Stimulated activated CD8-positive, alpha-beta memory T cell treated with anti-CD3 and anti-CD28 coated beads, Interleukin-15, amount 100 ng/mL, for 1 hour (primary cell): ENCODE results near the gene GRWD1.
"Not testable (repeated sequence)": the region's sequence is repeated elsewhere in the genome, so short reads cannot be mapped to it uniquely, and the experiment has no call there.

Experiments used
- DNase-seq: peaks from one replicate; pipeline ENCODE4 v3.0.0-alpha.2; 2020; ENCODE audit warnings: low read depth

GRWD1 gene

DNA sequence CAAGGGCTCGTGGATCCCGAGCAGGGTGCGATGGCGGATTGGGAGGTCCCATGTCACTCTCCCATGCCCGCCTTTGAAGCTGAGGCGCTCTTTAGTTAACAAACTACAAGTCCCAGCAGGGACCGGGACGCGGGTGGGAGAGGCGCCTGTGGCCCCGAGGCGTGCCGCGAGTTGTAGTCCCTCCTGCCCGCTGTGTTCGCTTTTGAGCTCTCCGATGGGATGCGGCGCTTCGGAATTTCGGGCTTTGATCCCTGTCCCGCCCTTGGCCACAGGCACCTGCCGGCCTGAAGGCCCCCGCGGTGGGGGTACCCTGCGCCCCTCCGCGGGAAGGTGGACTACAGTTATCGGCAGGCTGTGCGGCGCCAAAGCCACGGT lies 34.4 kb downstream of the GRWD1 start:
- DNase-seq, result peak; percentile 15

DNA sequence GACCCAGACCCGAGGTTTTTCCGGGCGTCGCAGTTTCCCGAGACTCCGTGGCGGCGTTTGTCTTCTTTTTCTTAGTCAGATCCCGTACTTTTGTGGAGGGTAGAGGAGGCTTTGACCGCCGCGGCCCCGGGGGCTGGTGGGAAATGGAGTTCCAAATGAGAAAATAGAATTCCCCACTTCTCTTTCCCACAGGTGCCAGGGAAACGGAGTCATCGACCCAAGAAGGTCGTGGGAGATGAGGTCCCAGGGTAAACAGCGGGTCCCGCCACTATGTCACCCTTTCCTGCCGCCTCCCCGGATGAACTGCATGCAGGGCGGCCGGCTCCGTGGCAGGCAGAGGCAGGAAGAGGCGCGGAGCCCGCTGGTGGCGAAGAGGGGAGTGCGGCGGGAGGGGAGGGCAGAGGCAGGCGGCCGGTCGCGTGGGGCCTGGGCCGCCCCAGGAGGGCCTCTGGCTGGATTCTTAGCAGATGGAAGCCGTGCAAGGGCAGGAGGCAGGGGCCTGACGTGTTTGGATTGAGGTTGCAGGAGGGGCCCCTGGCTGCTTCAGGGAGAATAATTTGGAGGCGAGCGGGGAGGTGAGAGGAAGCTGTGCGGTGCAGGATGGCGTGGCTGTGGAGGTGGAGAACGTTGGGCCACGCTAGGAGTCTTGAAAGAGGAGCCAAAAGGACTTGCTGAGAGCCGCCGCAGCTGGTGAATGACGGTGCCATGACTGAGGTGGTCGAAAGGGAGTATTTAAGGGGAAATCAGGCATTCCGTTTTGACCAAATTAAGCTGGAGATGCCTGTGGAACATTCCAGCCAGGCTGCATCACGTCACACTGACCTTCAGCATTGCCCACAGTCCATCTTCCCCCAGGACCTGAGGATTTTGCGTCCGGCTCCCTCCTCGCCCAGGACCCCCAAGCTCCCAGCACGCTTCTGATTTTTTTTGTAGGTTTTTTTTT lies 35.0 kb downstream of the GRWD1 start:
- no peak for DNase-seq

DNA sequence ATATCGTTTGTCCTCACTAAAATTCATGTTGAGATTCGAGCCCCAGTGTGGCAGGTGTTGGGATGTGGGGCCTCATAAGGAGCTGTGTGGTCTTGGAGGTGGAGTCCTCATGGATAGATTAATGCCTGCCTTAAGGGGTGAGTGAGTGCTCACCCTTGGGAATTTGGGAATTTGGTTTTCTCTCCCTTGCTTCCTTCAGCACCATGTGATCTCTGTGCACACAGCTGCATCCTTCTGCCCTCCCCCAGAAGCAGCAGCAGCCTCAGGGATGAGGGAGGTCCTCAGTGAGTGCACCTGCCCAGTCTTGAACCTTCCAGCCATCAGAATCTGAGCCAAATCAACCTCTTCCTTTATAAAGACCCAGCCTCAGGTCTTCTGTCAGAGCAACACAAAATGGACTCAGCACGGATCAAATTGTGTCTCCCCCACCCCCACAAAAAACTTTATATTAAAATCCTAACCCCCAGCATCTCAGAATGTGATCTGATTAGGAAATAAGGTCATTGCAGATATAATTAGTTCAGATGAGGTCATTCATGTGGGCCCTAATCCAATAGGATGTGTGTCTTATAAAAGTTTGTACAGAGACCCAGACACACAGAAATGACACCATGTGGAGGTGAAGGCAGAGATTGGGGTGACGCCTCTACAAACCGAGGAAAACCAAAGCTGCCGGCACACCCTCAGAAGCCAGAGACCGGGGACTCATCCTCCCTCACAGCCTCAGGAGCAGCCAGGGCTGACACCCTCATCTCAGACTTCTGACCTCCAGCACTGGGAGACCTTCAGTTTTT lies 36.3 kb downstream of the GRWD1 start:
- DNase-seq, result no peak

DNA sequence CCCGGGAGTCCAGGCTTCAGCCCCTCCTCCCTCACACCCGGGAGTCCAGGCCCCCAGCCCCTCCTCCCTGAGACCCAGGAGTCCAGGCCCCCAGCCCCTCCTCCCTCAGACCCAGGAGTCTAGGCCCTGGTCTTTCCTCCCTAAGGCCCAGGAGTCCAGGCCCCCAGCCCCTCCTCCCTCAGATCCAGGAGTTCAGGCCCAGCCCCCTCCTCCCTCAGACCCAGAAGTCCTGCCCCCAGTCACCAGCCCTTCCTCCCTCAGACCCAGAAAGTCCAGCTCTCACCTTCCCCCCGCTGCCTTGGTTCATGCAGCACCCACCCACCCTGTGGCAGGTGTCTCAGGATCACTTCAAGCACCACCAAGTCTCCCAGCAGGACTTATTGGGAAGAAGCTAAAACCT lies 37.5 kb downstream of the GRWD1 start:
- no peak for DNase-seq

DNA sequence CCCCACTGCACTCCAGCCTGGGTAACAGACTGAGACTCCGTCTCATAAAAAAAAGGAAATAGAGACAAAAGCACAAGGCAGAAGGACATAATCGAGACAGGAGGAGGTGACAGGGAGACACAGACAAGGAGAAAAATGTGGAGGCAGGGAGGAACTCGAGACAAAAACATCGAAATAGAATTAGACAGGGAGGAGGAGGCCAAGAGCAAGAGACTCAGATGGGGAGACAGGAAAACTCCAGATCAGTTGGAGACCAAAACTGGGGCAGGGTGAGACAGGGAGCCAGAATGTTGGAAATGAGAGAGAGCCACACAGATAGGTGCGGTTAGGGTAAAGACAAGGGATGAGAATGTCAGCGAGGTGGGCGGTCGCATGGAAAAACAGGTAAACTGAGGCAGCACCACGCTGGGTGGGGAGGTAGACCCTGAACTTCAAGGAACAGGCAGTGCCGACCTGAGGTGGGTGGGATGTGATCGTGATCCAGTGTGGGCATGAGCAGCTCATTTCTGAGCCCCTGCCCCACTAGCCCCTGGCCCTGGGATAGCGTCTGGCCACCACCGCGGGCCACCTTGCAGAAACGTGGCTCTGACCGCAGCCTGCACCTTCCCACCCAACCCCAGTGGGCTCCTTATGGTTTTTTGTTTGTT lies 38.6 kb downstream of the GRWD1 start:
- no peak for DNase-seq

DNA sequence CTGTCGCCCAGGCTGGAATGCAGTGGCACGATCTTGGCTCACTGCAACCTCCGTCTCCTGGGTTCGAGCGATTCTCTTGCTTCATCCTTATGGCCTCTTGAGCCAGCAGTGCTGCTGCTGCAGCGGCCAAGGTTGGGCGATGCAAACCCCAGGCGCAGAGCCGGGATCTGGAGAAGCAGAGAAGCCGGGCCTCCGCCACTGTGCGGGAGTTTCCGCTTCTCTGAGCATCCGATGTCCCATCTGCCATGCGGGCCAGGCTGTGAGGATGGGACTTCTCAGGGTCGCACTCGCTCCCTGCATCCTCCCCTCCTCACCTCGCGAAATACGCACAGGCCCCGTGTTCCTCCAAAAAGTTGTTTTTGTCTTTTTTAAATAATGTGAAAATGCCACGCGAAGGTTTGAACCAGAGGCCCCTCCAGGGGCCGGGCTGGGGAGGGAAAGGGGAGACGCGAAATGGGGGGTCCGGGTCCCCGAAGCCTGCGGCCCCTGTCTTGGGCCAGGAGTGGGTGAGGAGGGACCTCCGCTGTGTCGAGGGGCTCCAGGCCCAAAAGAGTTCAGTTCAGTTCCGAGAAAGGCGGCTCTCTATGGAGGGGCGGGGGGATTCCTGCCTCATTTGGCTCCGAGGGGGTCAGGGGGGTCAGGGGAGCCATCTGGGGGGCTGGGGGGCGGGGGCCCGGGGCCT lies 39.3 kb downstream of the GRWD1 start:
- DNase-seq, result no peak

DNA sequence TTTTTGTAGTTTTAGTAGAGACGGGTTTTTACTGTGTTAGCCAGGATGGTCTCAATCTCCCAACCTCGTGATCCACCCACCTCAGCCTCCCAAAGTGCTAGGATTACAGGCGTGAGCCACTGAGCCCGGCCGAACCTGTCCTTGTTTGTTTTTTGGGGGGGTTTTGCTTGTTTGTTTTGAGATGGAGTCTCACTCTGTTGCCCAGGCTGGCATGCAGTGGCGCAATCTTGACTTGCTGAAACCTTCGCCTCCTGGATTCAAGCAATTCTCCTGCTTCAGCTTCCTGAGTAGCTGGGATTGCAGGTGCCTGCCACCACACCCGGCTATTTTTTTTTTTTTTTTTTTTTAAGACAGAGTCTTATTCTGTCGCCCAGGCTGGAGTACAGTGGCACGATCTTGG lies 40.9 kb downstream of the GRWD1 start:
- not testable (repeated sequence) for DNase-seq

DNA sequence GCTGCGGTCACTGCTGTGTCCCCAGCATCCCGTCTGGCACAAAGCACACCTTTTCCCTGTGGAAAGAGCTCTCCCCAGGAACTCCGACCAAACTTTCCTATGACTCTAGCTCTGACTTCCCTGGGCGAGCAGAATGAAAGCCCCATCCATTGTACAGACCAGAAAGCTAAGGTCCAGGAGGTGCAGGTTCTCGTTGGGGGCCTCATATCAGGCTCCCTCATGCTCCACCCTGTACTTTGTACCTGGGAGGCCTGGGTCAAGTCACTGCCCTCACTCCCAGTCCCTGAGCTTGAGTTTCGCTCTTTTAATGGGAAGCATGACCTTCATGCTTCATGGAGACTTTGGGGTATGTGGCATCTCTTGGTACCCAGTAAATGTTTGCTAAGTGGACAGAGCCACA lies 41.8 kb downstream of the GRWD1 start:
- no peak for DNase-seq

DNA sequence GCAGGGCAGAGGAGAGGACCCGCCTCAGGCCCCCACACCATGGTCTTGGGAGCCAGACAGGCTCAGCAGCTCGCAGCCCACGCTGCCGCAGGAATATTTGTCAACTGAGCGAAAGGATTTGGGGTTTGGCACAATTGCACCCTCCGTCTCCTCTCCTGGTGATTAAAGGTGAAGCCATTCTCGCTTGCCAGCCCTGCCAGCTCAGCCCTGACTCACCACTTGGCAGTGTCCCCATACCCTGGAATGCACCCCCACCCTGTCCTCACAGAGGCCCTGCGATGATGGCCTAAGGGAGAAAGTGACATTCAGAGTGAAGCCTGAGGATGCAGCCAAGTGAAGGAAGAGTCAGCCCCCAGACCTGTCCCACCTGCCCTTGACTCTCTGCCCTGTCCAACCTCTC lies 42.2 kb downstream of the GRWD1 start:
- no peak for DNase-seq

DNA sequence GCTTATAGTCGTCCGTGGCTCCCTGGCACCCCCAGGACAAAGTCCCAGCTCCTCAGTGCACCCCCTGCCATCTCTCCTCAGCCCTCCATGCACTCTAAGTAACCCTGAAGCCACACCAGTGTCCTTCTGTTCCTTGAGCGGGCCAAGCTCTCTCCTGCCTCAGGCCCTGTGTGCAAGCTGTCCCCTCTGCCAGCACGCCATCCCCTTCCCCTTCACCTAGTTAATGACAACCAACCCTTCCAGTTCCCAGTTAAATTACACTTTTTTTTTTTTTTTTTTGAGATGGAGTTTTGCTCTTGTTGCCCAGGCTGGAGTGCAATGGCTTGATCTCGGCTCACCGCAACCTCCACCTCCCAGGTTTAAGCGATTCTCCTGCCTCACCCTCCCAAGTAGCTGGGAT lies 42.7 kb downstream of the GRWD1 start:
- not testable (repeated sequence) for DNase-seq

DNA sequence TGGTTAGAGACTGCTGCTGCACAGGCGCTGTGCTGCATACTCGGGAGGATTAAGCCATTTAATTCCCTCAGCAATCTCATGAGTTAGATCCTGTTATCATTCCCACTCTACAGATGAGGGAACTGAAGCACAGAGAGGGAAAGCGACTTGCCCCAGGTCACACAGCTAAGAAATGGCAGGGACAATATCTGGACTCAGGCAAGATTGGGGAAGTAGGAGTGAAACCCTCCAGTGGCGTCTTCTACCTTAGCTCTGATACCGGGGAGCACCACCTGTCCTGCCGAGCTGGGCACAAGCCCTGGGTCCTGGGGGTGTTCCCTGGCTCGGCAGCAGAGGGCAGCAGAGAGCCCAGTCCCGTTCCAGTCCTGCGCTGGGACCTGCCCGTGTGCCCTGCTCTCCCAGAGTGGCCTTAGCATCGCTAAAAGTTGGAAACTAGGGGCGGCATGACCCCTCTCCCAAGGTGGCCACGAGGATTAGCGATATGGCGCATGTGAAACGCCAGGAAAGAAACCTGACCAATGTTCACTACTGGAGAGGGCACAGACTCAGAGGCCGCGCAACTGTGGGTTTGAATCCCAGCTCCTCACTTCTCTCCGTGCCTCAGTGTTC lies 43.9 kb downstream of the GRWD1 start:
- DNase-seq, result peak; percentile 60

DNA sequence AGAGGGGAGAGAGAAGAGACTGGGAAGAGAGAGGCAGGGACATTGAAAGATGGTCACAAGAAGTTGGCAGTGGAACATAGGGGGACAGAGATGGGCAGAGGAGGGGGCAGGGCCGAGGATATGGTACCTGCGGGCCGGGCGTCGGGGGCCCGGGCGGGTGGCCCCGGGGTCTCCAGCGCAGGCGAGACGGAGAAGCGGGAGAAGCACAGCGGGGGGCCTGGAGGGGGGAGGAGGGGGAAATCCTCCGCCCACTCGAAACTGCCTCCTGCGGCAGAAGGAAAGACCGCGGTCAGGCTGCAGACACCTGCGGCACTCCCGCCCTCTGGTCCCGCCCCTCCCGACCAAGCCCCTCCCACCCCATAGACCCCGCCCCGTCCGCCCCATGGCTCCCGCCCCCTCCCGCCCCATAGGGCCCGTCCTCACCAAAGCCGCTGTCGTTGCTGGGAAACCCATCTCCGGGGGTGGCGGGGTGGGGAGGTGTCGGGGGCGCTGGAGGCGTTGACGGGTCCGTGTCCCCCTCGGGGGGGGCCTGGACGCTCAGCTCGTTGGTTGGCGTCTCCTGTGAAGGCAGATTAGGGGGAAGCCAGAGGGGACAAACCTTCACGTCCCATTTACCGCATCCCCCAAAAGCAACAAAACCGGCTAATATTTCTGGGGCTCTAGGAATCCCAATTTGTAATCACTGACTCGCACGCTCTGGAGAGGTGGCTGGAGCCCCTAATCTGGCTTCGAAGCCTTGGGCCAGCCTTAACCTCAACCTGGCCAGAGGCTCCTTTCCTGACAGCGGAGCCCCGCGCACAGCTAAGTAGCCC lies 45.4 kb downstream of the GRWD1 start:
- DNase-seq, result no peak

DNA sequence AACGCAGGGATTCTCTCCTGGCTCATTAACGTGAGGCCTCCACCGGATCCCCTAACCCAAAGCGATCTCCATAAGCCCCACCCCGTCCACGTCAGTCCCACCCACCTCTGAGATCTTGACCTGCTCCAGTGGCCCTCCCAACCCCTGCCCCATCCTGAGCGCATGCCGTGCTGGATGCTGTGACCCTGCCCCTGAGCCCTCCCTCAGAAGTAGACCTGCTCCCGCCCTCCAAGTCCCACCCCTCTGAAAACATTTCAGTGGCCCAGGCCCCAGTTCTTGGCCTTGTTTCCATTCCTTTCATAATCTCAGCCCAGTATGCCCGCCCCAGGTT lies 46.0 kb downstream of the GRWD1 start:
- no peak for DNase-seq

DNA sequence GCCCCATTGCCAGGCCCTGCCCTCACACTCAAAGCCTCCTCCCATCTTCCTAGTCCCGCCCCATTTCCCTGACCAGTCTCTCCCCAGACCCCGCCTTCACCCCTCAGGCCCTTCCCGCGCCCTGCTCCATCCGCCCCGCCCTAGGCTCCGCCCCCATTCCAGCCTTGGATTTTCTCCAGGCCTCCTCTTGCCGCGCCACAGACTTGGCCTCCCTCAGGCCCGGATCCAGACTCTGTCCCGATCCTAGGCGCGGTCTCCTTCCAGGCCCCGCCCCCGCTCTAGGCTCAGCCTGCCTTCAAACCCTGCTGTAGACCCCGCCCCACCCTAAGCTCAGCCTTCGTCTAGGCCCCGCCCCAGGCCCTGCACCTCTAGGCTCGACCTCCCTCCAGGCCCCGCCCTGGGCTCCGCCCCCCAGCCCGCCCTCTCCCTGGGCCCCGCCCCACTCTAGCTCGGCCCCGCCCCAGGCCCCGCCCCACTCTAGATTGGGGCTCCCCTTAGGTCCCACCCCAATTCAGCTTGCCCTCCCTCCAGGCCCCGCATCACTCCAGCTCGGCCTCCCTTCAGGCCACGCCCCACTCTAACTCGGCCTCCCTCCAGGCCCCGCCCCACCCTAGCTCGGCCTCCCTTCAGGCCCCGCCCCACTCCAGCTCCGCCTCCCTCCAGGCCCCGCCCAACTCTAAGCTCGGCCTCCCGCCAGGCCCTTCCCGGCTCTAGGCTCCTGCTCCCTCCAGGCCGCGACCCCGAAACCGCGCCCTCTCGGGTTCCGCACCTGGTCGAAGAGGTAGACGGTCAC lies 47.3 kb downstream of the GRWD1 start:
- DNase-seq, result peak; percentile 60

DNA sequence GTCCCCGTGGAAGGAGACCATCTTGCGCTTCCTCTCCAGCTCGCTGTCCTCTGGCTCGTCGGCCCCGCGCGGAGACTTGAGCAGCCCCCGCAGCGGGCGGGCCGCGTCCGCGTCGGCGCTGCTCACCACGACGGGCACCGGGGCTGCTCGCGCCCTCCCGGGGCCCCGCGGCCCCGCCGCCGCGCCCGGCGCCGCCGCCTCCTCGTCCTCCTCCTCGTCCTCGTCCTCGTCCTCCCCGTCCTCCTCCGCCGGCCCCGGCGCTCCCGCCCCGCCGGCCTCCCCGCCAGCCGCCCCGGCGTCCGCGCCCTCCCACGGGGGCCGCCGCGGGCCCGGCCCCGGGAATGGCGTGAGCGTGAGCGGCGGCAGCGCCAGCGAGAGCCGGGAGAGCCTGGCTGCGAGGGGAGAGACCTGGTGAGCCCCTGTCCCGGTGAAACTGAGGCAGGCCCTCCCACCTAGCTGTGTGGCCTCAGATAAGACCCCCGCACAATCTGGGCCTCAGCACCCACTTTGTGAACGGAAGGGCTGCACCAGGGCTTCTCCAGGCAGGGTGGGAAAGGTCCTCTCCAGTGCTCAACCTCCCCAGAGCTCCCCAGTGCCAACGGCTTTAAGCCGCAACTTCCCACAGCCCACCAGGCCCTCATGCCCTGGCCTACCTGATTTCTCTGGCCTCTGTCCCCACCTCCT lies 48.1 kb downstream of the GRWD1 start:
- DNase-seq, result no peak

DNA sequence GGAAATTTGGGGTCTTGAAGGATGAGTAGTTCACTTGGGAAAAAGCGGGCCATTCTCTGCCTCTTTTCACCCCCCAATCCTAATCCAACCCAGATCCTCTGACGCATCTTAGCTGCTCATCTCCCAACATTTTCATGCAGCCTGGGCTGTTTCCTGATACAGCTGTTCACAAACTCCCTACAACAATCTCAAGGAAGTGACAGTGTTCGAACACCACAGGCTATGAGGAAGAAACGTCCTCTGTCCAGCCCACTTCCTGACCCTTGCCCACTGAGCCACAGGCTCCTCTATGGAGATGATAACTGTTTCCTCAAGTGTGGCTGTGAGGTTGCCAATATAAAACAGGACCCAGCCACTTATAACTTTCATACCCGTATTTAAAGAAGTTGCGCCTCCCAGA lies 49.6 kb downstream of the GRWD1 start:
- no peak for DNase-seq

DNA sequence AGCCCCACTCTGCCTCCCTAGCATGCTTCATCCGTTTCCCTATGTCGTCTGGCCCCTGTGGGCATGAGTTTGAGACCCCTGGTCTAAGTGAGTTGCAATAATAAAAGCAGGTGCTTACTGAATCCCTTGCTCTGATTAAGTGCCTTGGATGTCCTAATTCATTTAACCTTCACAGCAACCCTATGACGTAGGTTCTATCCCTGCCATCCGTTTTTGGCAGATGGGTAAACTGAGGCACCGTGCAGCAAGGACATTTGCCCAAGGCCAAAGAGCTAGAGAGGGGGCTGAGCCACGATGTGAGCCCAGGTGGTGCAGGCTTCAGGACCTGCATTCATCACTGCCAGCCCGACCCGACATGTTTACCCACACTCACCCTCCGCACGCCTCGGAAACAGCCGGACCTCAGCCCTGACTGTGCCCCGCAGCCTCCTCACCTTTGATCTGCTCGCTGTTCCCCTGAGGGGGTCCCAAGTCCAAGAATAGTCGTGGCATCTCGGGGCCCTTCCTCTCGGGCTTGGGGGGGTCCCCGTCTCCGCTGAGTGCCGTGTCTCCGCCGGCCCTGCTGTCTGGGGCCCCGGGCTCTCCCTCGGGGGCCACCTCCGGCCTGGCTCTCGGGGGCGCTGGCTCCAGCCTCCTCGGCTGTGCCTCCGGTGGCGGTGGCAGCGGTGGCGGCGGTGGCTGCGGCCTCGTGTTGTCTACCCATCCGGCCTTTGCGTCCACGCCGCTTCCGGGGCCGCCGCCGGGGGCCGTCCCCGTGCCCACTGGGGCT lies 51.4 kb downstream of the GRWD1 start:
- no peak for DNase-seq

DNA sequence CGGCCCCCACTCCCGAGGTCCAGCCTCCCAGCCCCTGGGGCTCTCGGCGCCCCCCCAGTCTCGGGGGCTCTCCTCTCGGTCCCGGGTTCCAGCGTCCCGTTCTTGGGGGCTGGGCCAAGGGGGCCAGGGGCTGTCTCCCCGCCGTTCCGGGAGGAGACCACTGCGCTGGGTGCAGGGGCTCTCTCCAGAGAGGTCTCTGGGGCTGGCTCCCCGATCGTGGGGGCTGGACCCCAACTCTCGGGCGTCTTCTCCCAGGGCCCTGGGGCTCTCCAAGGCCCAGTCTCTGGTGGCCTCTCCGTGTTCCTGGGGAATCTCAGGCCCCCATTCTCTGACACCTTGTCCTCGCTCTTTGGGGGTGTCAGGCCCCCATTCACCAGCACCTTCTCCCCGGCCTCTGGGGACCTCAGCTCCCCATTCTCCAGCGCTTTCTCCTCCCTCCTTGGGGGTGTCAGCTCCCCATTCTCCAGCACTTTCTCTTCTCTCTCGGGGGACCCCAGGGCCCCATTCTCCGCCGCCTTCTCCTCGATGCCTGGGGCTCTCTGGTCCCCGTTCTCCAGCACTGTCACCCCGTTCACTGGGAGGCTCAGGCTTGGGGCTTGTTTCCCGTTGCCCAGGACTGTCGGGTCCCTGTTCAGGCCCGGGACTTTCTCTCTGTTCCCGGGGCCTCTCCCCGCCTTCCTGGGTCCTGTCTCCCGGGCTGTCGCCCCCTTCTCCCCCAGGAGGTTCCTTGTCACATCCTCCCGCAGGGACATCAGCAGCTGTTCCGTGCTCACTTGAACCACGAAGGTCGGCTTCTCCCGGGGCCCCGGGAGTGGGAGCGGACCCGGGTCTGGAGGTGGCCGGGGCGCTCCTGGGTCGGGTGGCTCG lies 52.2 kb downstream of the GRWD1 start:
- DNase-seq, result no peak
